GM19193 (cell line): ENCODE measurements around the gene CYP24A1.

Experiments
- POLR2A ChIP-seq: IDR thresholded peaks from 4 replicates; pipeline ENCODE4 v1.6.1; 2011; ENCODE audit not compliant: insufficient read depth, insufficient read length; ENCODE audit errors: extremely low read depth

The CYP24A1 gene

DNA sequence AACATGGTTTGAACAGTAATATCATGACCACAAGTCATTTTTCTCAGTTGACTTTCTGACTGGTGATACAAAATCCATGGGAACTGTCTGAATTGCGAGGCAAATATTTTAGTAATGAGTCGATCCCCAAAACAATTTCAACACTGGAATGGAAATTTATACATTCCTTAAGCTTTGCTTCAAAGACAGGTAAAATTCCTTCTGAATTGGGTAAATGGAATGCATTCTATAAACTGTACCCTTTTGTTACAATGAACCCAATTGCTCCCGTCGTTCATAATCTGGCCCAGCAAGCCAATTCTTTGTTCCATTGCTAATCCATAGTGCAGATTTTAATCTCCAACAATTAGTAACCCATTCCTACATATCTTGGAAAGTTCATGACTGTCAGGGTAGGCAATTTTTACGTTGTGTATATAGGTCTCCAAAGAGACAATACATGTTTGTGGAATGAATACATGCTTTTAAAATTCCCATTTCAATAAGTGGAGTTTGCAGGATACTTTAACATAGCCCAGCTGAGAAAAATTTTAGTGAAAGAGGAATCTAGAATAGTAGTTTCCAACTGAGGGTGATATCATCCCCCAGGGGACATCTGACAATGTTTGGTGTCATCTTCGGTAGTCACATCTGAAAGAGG lies 32.7 kb downstream of the CYP24A1 start:
- no peak for TF ChIP-seq POLR2A

- TF ChIP-seq POLR2A: no peak
Observed at GRCh38 chr20:54140486-54140885, 33.3 kb downstream of the CYP24A1 start.

GRCh38 chr20:54140067-54140466 lies 33.7 kb downstream of the CYP24A1 start:
- TF ChIP-seq POLR2A: no peak

DNA sequence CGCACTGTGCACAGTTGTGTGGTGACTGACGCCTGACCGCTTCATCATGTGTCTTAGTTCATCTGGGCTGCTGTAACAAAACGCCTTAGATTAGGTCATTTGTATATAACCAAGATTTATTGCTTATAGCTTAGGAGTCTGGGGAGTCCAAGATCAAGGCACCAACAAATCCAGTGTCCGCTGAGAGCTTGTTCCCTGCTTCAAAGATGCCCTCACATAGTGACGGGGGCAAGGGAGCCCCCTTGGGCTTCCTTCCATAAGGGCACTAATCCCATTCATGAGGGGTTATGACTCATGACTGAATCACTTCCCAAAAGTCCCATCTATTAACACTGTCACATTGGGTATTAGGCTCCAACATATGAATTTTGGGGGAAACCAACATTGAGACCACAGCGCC lies 34.6 kb downstream of the CYP24A1 start:
- TF ChIP-seq POLR2A: no peak

DNA sequence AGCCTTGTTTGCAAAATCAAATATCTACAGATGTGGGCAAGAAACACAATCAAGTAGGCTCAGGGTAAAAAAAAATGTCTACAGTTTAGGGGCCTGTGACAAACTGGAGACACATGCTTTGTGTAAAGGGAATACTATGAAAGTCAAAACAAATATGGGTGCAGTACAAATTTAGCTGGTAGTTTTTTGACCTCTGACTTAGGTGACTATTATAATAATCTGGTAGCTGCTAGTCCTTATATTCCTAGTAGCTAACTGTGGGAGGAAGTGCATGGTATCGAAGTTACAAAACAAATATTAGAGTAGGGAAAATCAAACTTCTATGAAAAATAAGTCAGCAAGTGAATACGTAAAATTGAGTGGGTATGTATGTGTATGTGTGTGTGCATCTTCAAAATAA lies 35.4 kb downstream of the CYP24A1 start:
- TF ChIP-seq POLR2A: no peak

DNA sequence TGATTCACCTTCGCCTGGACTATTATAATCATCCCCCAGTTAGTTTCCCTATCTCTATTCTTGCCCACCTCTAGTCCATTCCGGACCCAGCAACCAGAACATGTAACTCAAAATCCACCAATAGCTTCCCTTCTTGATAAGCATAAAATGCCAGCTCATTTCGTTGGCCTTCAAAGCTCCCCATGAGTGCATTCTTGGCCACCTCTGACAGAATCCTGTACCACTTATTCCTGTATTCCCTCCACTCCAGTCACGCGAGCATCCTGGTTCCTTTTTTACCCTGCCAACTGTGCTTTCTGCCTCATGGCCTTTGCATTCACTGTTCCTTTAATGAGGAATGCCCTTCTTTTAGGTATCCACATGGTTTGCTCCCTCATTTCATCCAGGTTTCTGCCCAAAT lies 36.7 kb downstream of the CYP24A1 start:
- TF ChIP-seq POLR2A: no peak

GRCh38 chr20:54134445-54135220 lies 39.2 kb downstream of the CYP24A1 start:
- no peak for TF ChIP-seq POLR2A

GRCh38 chr20:54133434-54134427 lies 40.1 kb downstream of the CYP24A1 start:
- TF ChIP-seq POLR2A: no peak

DNA sequence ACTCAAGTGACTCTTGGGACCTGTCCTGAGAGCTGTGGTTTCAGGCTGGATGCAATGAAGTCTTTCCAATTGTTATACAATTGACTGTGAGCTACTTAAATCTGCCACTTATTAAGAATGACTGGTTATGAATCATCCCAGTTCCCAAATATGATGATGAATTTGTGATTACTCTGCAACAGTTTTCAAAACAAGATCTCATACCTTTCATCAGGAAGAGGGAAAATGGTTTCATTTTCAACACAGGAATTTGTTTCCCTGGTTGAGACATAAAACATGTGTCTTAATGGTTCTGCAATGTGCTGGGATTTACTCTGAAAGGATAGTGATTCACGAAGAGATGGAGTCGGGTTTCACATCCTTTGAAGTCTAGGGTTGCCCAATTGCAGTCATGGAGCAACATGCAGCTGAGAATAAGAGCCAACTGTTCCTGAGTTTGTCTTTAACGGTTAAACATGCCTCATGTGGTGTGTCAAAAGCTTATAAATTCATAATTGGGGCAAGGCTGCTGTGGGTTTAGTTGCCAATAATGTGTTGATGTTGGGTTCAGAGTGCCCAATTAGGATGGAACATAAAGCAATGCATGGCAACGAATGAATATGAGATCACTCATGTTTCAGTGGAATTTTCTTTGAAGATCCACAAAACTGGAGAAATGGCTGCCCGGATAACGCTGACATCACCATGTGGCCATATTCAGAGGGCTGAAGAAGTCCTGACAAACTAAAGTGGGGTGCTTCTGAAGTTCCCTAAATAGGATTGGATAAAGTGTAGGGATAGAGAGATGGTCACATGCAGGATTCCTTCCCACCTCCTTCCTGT lies 41.0 kb downstream of the CYP24A1 start:
- no peak for TF ChIP-seq POLR2A

- no peak for TF ChIP-seq POLR2A
Observed at GRCh38 chr20:54131675-54132611, 41.8 kb downstream of the CYP24A1 start.

DNA sequence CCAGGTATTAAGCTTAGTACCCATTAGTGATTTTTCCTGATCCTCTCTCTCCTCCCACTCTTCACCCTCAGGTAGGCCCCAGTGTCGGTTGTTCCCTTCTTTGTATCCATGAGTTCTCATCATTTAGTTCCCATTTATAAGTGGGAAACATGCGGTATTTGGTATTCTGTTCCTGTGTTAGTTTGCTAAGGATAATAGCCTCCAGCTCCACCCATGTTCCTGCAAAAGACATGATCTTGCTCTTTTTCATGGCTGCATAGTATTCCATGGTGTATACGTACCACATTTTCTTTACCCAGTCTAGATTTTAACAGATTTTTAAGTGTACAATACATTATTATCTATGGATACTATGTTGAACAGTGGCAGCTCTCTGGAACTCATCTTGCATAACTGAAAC lies 44.4 kb downstream of the CYP24A1 start:
- TF ChIP-seq POLR2A: no peak

- no peak for TF ChIP-seq POLR2A
Observed at GRCh38 chr20:54127855-54128574, 45.8 kb downstream of the CYP24A1 start.
